ENCODE measurements around the gene SLC16A6.
"Not testable (repeated sequence)": the region's sequence is repeated elsewhere in the genome, so short reads cannot be mapped to it uniquely, and the experiment has no call there.

The SLC16A6 gene

GRCh38 chr17:68291836-68292688 lies 1.1 kb upstream of the SLC16A6 start:
- DNase-seq (ENCODE audit: insufficient read length, low spot score) (peak; percentile 88), FAIRE-seq (peak; percentile 84)

DNA sequence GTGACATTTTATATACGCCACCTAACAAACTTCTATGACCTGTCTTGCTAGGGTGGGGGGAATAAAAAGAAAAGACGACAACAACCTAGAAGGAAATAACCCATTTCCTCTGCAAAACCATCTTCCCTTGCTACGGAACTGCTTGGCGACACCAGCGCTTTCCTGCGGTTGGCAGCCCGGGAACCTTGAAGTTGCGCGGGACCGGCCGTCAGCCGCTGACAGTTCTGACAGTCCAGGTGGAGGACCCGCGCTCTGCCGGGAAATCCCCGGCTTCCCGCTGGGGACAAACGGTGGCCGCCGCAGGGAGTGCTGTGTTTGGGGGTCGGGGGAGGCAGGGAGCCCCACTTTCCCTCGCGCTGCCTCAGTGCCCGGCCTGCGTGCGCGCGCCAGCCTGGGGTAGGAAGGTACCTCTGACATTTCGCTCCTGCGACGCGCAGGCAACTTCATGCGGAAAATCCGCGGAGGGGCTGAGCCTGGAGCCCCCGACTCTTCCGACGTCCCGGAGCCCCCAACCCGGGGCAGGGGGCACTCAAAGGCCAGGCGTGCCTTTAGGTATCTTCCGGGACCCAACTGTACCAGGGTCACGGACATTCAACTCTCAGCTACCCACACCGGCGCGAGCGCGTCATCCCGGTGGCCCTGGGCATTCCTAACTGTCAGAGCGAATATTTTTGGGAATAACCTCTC lies 516 bp downstream of the SLC16A6 start:
- no peak for DNase-seq (ENCODE audit: insufficient read length, low spot score)
- FAIRE-seq, result peak; percentile 70

- peak; percentile 62 for FAIRE-seq
- no peak for DNase-seq (ENCODE audit: insufficient read length, low spot score)
These were observed 1.0 kb downstream of the SLC16A6 start for GRCh38 chr17:68289936-68290267.

DNA sequence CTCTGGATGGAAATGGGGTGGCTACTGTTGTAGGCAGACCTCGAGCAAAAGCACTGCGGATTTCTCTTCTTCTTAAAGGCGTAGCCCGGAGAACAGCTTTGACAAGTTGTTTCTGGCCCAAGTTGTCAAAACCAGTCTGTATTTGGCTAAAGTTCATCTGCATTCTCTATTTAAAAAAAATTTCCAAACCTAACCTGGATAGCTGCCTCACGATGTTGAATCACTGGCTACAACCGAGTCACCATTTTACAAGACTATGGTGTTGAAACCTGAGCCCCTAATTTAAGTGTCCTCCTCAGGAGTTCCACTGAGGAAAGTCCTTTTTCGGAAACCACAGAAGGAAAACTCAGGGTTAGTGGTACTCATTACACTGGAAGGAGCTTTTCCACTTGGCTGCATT lies 1.5 kb downstream of the SLC16A6 start:
- peak; percentile 42 for FAIRE-seq

DNA sequence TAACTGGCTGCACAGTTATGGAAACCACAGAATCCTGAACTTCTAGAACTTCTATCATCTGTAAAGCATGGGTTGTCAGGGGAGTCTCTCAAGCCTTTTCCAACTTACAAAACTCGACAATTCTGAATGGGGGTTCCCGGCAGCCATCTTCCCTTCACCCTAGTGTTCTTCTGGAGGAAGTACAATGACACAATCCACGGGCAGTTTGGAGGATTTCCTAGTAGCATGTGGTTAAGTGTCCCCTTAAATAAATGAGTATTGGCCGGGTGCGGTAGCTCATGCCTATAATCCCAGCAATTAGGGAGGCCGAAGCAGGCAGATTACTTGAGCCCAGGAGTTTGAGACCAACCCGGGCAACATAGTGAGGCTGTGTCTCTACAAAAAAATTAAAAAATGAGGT lies 2.1 kb downstream of the SLC16A6 start:
- FAIRE-seq (no peak), DNase-seq (ENCODE audit: insufficient read length, low spot score) (peak; percentile 22)

More for the DNA sequence above, 1.5 kb downstream of the SLC16A6 start:
- DNase-seq (ENCODE audit: insufficient read length, low spot score), result no peak

DNA sequence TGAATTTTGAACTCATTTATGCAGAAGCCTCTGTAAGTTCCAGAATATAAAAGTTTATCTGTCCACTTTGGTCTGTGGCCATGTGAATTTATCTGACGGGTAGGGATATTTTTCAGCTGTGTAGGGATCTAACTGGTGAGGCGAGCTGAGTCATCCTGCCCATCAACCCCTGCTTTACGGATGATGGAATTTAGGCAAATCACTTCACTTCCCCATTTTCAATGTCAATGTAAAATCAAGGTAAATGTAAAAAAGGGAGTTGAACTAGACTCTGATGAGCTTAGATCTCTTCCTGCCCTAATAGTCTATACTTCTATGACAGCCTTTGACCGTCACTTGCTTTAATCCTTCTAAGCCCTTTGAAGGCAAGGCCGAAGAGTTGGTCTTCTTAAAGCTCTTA lies 2.6 kb downstream of the SLC16A6 start:
- DNase-seq (ENCODE audit: insufficient read length, low spot score), result peak; percentile 49
- peak; percentile 83 for FAIRE-seq

- FAIRE-seq; DNase-seq (ENCODE audit: insufficient read length, low spot score): not testable (repeated sequence)
These were observed 9.0 kb downstream of the SLC16A6 start for GRCh38 chr17:68281965-68282364.

DNA sequence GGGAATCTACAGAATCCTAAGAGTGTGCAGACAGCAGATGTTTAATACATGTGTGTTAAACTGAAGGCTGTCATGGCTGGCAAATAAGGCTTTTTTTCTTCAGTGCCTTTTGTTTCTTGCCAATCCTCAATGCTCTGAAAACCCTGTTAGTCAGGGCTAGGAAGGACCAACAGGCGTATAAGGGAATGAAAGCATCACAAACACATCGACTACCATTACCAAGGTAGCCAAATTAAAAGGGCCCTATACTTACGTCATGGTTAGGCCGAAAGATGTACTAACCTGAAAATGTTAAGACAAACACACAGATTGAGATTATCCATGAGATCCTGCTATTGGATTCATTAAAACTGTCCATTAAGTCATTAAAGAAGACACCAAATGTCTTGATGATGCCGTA lies 13.1 kb downstream of the SLC16A6 start:
- DNase-seq (ENCODE audit: insufficient read length, low spot score), result no peak

DNA sequence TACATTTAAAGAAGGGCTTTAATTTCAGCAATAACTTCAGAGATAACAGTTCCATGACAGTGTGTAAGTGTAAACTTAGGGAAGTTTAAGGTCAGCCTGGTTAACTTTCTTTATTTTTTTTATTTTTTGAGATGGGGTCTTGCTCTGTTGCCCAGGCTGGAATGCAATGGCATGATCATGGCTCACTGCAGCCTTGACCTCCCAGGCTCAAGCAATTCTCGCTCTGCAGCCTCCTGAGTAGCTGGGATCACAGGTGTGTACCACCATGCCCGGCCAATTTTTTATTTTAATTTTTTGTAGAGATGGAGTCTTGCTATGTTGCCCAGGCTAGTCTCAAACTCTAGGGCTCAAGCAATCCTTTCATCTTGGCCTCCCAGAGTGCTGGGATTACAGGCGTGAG lies 14.6 kb downstream of the SLC16A6 start:
- FAIRE-seq; DNase-seq (ENCODE audit: insufficient read length, low spot score): not testable (repeated sequence)

More for the DNA sequence above, 13.1 kb downstream of the SLC16A6 start:
- no peak for FAIRE-seq

DNA sequence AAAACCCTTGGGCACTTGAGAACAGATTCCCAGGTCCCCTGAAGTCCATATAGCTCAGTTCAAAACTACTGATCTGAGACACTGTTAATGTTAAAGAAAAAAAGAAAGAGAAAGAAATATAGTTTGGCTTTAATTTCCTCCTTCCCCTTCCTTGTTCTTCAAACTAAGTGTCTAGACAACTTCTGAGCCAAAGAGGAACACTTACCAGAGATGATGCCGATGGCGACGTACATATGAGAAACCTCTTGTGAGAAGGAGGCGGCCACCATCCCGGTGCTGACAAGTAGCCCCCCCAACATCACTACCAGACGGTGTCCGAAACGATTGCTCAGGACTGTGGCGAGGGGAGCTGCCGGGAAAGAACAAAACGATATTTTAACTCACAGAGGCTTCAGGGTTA lies 17.2 kb downstream of the SLC16A6 start:
- DNase-seq (ENCODE audit: insufficient read length, low spot score) (no peak), FAIRE-seq (no peak)

- FAIRE-seq; DNase-seq (ENCODE audit: insufficient read length, low spot score): not testable (repeated sequence)
These were observed 25.1 kb downstream of the SLC16A6 start for GRCh38 chr17:68265833-68266232.

- peak; percentile 97 for FAIRE-seq
- DNase-seq (ENCODE audit: insufficient read length, low spot score), result not testable (repeated sequence)
These were observed 27.7 kb downstream of the SLC16A6 start for GRCh38 chr17:68263101-68263681.

DNA sequence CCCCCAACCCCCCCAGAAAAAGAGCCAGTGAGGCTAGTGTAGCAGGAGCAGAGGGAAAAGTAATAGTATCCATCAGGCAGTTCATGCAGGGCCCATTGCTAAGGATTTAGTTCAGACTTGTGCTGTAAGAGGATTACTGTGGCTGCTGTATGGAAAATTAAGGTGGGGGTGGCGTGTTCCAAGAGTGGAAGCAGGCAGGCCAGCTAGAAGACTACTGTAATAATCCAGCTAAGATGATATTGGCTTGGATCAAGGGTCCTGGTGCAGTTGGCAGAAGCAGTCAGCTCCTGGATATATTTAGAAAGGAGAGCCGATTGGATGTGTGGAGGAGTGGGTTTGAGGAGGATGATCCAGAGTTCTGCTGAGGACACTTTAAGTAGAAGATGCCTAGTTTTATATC lies 28.5 kb downstream of the SLC16A6 start:
- FAIRE-seq; DNase-seq (ENCODE audit: insufficient read length, low spot score): not testable (repeated sequence)

DNA sequence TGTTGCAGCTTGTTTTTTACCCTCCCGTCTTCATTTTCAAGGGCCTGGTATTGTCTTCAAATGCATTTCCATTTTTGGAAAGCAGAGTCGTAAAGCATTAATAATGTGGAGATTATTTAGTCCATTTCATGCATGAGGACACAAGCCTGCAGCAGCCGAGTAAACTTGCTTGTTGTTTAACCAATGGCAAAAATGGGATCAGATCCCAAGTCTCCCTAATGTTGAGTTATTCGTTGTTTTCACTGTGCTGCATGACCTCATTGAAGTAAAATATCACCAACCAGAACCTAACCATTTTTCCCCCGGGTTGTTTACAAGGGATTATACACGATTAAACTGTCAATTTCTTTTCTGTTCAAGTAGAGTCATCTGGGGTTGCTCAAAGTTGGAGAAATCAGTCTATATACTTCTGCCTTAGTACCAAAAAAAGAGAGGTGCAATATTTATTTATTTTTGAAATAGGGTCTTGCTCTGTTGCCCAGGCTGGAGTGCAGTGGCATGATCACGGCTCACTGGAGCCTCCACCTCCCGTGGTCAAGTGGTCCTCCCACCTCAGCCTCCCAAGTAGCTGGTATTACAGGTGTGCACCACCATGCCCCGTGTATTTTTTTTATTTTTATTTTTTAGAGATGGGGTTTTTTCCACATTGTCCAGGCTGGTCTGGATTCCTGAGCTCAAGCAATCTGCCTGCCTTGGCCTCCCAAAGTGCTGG lies 30.7 kb downstream of the SLC16A6 start:
- DNase-seq (ENCODE audit: insufficient read length, low spot score) (no peak), FAIRE-seq (no peak)

DNA sequence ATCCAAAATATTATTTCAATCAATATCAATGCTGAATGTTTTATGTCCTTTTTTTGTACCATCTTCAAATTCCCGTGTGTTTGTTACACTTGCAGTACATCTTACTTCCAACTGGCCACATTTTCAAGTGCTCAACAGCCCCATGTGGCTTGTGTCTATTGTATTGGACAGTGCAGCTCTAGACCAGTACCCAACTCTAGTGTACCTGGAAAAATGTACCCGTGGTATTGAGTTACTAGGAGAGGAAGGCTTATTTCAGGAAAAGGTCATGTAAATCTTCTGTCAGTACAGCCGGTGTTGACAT lies 31.3 kb downstream of the SLC16A6 start:
- not testable (repeated sequence) for DNase-seq (ENCODE audit: insufficient read length, low spot score)
- FAIRE-seq, result peak; percentile 77

GRCh38 chr17:68258890-68259647 lies 31.9 kb downstream of the SLC16A6 start:
- peak; percentile 32 for DNase-seq (ENCODE audit: insufficient read length, low spot score)
- peak; percentile 96 for FAIRE-seq

DNA sequence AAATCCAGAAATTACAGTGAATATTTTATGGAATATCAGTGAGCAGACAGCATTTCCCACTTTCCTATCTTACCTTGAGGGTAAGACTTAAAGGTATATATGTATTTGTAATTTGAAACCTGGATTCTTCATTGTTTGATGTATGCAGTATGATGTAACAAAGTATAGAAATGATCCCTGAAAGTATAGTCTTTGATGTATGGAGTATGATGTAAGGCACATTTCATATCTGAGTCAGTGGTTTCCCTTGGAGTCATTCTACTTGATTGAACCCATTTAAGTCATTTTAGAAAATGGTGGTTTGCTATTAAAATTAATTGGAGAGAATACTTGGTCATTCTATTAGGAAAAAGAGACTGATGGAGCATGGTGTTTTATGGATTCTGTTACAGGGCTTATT lies 33.0 kb downstream of the SLC16A6 start:
- DNase-seq (ENCODE audit: insufficient read length, low spot score) (no peak), FAIRE-seq (peak; percentile 47)

GRCh38 chr17:68256701-68257100 lies 34.2 kb downstream of the SLC16A6 start:
- FAIRE-seq, result peak; percentile 55

GRCh38 chr17:68255731-68256538 lies 35.0 kb downstream of the SLC16A6 start:
- FAIRE-seq (no peak), DNase-seq (ENCODE audit: insufficient read length, low spot score) (no peak)

More at GRCh38 chr17:68256701-68257100, 34.2 kb downstream of the SLC16A6 start:
- DNase-seq (ENCODE audit: insufficient read length, low spot score), result not testable (repeated sequence)
